HG03064 (cell line): Measurements from ENCODE around the gene CNNM1.

Source experiments
- ATAC-seq: cut with Tn5 transposase; IDR thresholded peaks from one replicate; pipeline ENCODE4 v1.9.1; 2021; ENCODE audit warnings: low read depth; ENCODE audit not compliant: unreplicated experiment

CNNM1 gene

DNA sequence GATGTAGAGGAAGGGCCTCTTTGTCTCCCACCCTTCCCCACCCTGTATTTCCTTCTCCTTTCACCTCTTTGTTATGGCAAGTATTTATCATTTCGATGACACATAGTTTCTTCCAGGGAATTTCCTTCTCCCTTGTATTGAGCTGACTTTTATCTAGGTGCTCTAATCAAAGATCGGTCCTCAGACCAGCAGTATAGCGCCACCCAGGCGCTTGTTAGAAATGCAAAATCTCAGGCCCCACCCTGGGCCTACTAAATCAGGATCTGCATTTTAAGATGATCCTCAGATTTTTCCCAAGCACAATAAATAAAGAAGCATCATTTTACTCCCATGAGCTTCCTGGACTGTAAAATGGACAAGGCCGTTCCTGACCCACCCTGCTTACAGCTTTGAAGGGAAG lies 113.2 kb downstream of the CNNM1 start:
- no peak for ATAC-seq

DNA sequence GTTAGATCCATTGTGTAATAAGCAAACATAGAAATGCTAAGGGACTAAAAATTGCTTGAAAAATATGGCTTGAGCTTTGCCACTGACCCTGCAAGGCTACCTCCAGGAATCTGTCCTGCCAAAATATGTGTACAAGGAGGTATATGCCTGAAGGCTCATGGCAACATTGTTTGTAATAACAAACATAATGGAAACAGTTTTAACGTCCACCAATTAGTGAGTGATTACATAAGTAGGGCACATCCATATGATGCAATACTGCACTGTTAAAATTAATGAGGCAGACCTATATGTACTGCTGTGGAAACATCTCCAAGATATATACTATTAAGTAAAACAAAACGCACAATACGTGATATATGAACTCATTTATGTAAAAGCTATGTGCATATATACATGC lies 114.3 kb downstream of the CNNM1 start:
- ATAC-seq, result no peak
